Fibroblast of pulmonary artery (primary cell): ENCODE measurements around the gene CYP19A1.

Source experiments
- DNase-seq: peaks from one replicate; pipeline ENCODE4 v3.0.0-alpha.2; 2010; ENCODE audit warnings: low read depth
- H3K4me3 ChIP-seq: replicated peaks from 2 replicates; pipeline ENCODE4 v1.5.1; 2011; ENCODE audit warnings: low read depth, mild to moderate bottlenecking, control low read depth, low read length, moderate library complexity
- CTCF ChIP-seq: IDR thresholded peaks from 2 replicates; pipeline ENCODE4 v1.5.1; 2011; ENCODE audit warnings: mild to moderate bottlenecking, control low read depth, low read length, inconsistent platforms; ENCODE audit errors: missing control alignments

CYP19A1 gene

GRCh38 chr15:51280838-51281237 is 57.6 kb downstream of the CYP19A1 start:
- H3K4me3 ChIP-seq = no peak overlapping the region
- no peak for TF ChIP-seq CTCF
- DNase-seq = no peak

GRCh38 chr15:51279391-51279790 is 59.0 kb downstream of the CYP19A1 start:
- TF ChIP-seq CTCF = no peak
- H3K4me3 ChIP-seq = no peak overlapping the region
- no peak for DNase-seq

GRCh38 chr15:51277101-51277500 is 61.3 kb downstream of the CYP19A1 start:
- TF ChIP-seq CTCF = no peak
- no peak for DNase-seq
- no peak overlapping the region for H3K4me3 ChIP-seq

GRCh38 chr15:51274956-51275355 is 63.4 kb downstream of the CYP19A1 start:
- DNase-seq = no peak
- H3K4me3 ChIP-seq = no peak overlapping the region
- no peak for TF ChIP-seq CTCF

- TF ChIP-seq CTCF = no peak
- H3K4me3 ChIP-seq = no peak overlapping the region
- no peak for DNase-seq
Observed at GRCh38 chr15:51270706-51271105, 67.7 kb downstream of the CYP19A1 start.

GRCh38 chr15:51269496-51269895 is 68.9 kb downstream of the CYP19A1 start:
- TF ChIP-seq CTCF = no peak
- DNase-seq = no peak
- H3K4me3 ChIP-seq = no peak overlapping the region

- no peak for DNase-seq
- H3K4me3 ChIP-seq = peak overlapping the region; percentile 53
- TF ChIP-seq CTCF = no peak
Observed at GRCh38 chr15:51267703-51268083, 70.7 kb downstream of the CYP19A1 start.
